Activated CD4-positive, alpha-beta T cell treated with anti-CD3 and anti-CD28 coated beads for 24 hours (primary cell): ENCODE measurements around the gene PSENEN.

Experiments used
- DNase-seq, 2 donors: peaks; one replicate each; pipeline ENCODE4 v3.0.0-alpha.2; 2020; ENCODE audit warnings: low read depth in 2 of 2

PSENEN gene, protein sequence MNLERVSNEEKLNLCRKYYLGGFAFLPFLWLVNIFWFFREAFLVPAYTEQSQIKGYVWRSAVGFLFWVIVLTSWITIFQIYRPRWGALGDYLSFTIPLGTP

GRCh38 chr19:35745328-35746086 lies at the start of gene PSENEN, which contains the start of gene U2AF1L4:
Gene PSENEN (plus strand): TSS chr19:35745651. CDS start chr19:35745931, 280 bp downstream.
Gene U2AF1L4 (minus strand): TSS chr19:35745418. CDS start chr19:35745391, 27 bp downstream.
- peak; percentile 84 to 87 for DNase-seq

GRCh38 chr19:35695895-35696422 lies 49.5 kb upstream of the PSENEN start:
- no peak for DNase-seq

GRCh38 chr19:35696835-35697234 lies 48.6 kb upstream of the PSENEN start:
- DNase-seq: no peak

- peak; percentile 85 to 87 for DNase-seq
Measured at GRCh38 chr19:35702223-35703012, 43.0 kb upstream of the PSENEN start.

GRCh38 chr19:35703343-35703742 lies 42.1 kb upstream of the PSENEN start:
- DNase-seq: no peak

DNA sequence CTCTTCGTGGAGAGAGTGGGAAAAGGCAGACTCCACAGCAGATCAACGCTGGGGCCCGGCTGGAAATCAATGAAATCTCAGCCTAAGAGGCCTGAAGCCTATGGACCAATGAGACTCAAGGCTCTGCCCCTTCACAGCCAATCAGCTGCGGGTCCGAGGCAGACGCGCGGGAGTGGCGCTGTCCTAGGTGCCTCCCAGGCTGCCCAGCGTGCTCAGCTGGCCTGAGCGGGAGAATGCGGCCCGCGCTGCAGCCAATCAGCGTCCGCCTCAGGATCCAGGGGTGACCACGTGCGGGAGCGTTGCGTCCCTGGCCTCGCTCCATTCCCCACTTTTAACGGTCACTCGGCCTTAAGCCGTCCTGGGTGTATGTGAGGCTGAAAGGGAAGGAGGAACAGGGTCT lies 41.2 kb upstream of the PSENEN start, which contains the start of gene ZBTB32:
Gene ZBTB32, plus strand, starts transcription at position 341 of the 400 bp plus-strand sequence. CDS start 10,069 bp downstream, outside the sequence.
- no peak for DNase-seq

- no peak for DNase-seq
Measured at GRCh38 chr19:35708391-35708790, 37.1 kb upstream of the PSENEN start.

DNA sequence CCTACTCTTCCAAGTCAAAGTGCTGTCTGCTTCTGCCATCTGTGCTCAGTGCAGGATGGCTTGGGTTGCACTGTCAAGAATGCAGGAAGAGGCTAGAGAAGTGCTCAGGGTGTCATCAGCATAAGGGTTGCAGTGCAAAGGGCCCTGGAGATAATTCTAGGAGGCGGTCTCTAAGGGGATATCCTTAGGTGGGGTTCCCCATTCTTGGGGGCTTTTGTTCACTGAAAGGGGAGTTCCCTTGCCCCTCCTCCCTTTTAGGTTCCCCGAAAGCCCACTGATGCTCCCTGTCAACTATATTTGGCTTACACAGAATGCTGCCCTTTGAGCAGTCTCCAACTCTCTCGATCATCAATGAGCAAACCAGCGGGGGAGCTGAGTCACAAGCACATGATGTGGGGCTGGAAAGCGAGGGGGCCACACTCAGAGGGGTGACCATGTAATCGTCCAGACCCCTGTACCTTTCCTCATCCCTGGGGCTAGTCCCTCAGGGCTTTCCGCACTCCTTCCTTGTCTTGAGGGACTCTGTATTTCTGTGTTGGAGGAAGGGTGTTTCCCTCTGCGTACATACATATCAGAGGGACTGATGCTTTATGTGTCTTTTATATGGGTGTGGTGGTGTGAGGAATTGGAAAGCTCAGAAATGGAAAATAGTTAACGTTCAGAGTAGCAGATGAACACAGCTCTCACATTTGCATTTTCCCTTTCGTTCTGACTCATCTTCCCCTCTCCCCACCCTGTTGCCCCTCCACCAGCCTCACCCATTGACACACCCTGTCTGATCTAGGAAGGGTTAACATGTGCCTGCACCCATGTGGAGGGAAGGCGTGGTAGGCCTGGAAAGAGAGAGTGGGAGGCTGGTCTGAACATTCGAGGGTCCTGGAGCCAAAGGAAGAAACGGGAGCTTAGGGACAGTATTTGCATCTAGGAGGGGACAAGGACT lies 34.4 kb upstream of the PSENEN start:
- DNase-seq: peak; percentile 42 to 55

DNA sequence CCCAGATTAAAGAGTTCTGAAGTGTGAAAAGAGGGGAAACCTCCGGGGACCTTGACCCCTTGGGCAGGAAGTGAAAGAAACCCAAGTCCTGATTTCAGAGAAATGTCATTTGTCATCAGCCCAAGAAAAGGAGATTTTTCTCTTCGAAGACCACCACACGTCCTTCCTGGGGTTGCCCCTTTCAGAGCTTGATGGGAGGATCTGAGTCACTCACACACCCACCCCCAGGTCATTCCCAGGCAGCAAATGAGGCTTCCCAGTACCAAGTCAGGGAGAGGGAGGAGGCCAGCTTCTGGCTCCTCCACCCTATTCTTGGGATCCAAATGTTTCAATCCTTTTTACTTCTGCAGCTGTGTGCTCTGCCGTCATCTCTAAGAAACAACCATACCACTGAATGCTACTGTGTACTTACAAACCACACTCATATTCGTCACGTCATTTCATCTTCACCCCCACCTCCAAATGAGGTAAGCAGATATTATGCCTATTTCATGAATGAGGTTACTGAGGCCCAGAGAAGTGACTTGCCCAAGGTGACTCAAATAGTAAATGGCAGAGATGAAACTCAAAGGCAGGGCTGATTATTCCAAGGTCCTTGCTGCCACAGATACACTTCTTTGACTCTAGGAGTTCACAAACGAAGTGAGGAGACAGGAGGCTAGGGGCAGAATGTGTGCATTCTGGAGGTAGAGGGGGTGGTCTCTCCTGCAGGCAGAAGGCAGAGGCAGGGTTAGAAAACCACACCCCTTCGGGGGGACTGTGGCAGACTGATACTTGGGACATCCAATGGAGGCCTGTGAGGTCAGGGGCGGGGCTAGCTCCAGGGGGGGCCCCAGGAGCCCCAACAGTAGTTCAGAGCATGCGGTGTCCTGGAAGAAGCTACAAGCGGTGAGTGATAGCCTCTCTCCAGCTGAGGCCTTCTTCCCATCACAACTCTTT lies 32.6 kb upstream of the PSENEN start:
- peak; percentile 71 to 77 for DNase-seq

GRCh38 chr19:35713506-35713850 lies 32.0 kb upstream of the PSENEN start:
- no peak for DNase-seq

DNA sequence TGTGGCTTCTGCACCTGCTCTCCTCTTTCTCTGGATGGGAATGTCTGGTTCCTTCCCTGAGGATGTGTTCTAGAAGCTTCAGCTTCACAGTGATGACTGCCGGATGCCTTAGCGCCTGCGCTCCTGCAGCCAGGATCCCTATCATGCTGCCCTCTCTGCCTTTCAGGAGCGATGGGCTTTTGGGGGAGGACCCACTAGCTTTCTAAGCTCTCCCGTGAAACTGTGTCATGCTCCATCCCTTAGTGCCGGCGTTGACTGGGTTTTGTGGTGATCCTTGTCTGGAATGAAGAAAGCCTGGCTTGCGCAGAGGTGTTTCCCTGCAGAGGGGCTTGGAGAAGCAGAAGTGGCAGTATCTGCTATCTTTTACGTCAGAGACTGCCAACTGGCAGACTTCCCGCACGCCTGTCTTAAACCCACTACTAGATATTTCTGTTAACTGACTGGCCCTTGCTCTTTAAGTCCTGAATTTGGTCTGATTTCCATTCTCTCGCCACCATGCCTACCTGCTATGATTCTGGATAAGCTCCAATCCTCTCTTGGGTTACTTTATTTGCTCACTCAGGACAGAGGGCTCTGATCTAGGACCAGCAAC lies 31.5 kb upstream of the PSENEN start:
- no peak for DNase-seq

GRCh38 chr19:35714601-35715354 lies 30.7 kb upstream of the PSENEN start:
- no peak for DNase-seq

GRCh38 chr19:35715355-35715809 lies 30.1 kb upstream of the PSENEN start:
- DNase-seq: no peak

DNA sequence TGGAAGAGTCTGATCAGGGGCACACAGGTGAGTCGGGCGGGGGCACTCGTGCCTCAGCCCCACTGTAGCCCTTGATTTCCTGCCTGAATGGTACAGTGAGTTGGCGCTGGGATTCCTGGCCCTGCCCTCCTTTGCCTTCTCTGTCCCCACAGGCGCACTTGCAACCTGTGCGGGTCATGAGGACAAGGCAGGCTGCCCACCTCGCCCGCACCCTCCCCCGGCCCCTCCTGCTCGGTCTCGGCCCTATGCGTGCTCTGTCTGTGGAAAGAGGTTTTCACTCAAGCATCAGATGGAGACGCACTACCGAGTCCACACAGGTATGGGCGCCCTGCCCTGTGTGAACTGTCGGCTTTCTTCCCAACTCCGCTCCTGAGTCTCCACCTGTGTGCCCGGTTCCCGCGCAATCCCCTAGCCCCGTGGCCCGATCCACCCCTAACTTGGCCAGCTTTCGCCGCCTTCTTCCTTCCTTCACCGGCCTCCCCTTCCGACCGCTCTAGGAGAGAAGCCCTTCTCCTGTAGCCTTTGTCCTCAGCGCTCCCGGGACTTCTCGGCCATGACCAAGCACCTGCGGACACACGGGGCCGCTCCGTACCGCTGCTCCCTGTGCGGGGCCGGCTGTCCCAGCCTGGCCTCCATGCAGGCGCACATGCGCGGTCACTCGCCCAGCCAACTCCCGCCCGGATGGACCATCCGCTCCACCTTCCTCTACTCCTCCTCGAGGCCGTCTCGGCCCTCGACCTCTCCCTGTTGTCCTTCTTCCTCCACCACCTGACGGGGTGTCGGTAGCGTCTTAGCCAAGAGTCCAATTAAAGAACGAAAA lies 29.3 kb upstream of the PSENEN start:
- DNase-seq: no peak

- DNase-seq: peak; percentile 65 to 92
Measured at GRCh38 chr19:35716801-35717664, 28.4 kb upstream of the PSENEN start.

GRCh38 chr19:35717665-35718344 lies 27.6 kb upstream of the PSENEN start, which contains the start of gene KMT2B:
Gene KMT2B (plus strand): TSS chr19:35718003. CDS start chr19:35718019, 16 bp downstream.
- DNase-seq: peak in 1 of 2 donors; percentile 92
